Smooth muscle cell (in vitro differentiated cells): ENCODE measurements around the gene PHACTR4. TPM values are rescaled to one million over a fixed set of nuclear protein-coding genes. Genes with fewer than 3 reads are reported as not detected.
"Not testable (repeated sequence)": the region's sequence is repeated elsewhere in the genome, so short reads cannot be mapped to it uniquely, and the experiment has no call there.

ENCODE experiments used
- DNase-seq: peaks from one replicate; lab custom pipeline; 2025; ENCODE audit not compliant: unreplicated experiment; lab: John Stamatoyannopoulos, UW
- H2AFZ ChIP-seq: fragments of 200-600 bp; sonication (generic); 2 replicates; pipeline ENCODE4 v1.6.0; 2016; ENCODE audit warnings: antibody characterized with exemption, low read depth, mild to moderate bottlenecking
- H3F3A ChIP-seq: fragments of 200-600 bp; sonication (generic); 2 replicates; pipeline ENCODE4 v1.6.0; 2017; ENCODE audit warnings: antibody characterized with exemption, low read depth
- H3K27ac ChIP-seq: fragments of 200-600 bp; sonication (generic); 2 replicates; pipeline ENCODE4 v1.5.1; 2016; ENCODE audit warnings: low read depth, mild to moderate bottlenecking
- H3K27me3 ChIP-seq: fragments of 200-600 bp; sonication (generic); 2 replicates; pipeline ENCODE4 v1.6.1; 2016; ENCODE audit warnings: low read depth, mild to moderate bottlenecking
- H3K36me3 ChIP-seq: fragments of 200-600 bp; sonication (generic); 2 replicates; pipeline ENCODE4 v1.5.1; 2016; ENCODE audit warnings: low read depth
- H3K4me1 ChIP-seq: fragments of 200-600 bp; sonication (generic); 2 replicates; pipeline ENCODE4 v1.5.1; 2016; ENCODE audit warnings: low read depth
- H3K4me2 ChIP-seq: fragments of 200-600 bp; sonication (generic); 2 replicates; pipeline ENCODE4 v1.6.0; 2016; ENCODE audit warnings: mild to moderate bottlenecking
- H3K4me3 ChIP-seq: fragments of 200-600 bp; sonication (generic); 2 replicates; pipeline ENCODE4 v1.5.1; 2016; ENCODE audit warnings: mild to moderate bottlenecking
- H3K79me2 ChIP-seq: fragments of 200-600 bp; sonication (generic); 2 replicates; pipeline ENCODE4 v1.6.0; 2016; ENCODE audit warnings: low read depth, mild to moderate bottlenecking
- H3K9ac ChIP-seq: fragments of 200-600 bp; sonication (generic); 2 replicates; pipeline ENCODE4 v1.6.0; 2016; ENCODE audit warnings: low read depth
- H3K9me3 ChIP-seq: fragments of 200-600 bp; sonication (generic); replicated peaks from 2 replicates; pipeline ENCODE4 v1.5.1; 2016; ENCODE audit warnings: low read depth
- H4K20me1 ChIP-seq: fragments of 200-600 bp; sonication (generic); 2 replicates; pipeline ENCODE4 v1.6.0; 2016; ENCODE audit warnings: low read depth
- CTCF ChIP-seq: fragments of 200-600 bp; sonication (generic); IDR thresholded peaks from 2 replicates; pipeline ENCODE4 v1.5.1; 2017; ENCODE audit warnings: borderline replicate concordance, mild to moderate bottlenecking, antibody characterized with exemption; ENCODE audit not compliant: insufficient read depth, poor library complexity, severe bottlenecking
- WGBS: methylation state at CpG from one replicate; pipeline ENCODE4 v1.1.7; 2016; ENCODE audit warnings: low lambda C conversion rate; 5-methylcytosine and 5-hydroxymethylcytosine counted together
- polyA plus RNA-seq: library from polyadenylated mRNA; unstranded; fragments of >200 nt; fragmentation: Nextera tagmentation; extraction: Ambion mirVana; gene quantifications from 2 replicates; pipeline ENCODE4 v1.2.1, GENCODE V29; 2016
- total RNA-seq: library from RNA; depleted of rRNA; stranded (reverse); fragments of >200 nt; gene quantifications from 2 replicates; pipeline ENCODE4 v1.2.3, GENCODE V29; 2014

Gene PHACTR4
- total and polyA plus RNA-seq, 2 experiments from 2014 or later = 15.2 to 20.2 TPM

GRCh38 chr1:28340221-28340974 is 29.1 kb upstream of the PHACTR4 start:
- 95% methylated on average over 4 of the region's 4 CpGs for WGBS

GRCh38 chr1:28341591-28341990 is 27.9 kb upstream of the PHACTR4 start:
- peak overlapping the region; percentile 73 for H3K27ac ChIP-seq
- no peak for TF ChIP-seq CTCF
- no peak for DNase-seq
- H3K79me2 ChIP-seq = no peaks in the 10 kb centered on the region
- H3K4me2 ChIP-seq = no peak overlapping the region
- H3F3A ChIP-seq = no peaks in the 10 kb centered on the region
- H2AFZ ChIP-seq = no peak overlapping the region
- H4K20me1 ChIP-seq = no peaks in the 10 kb centered on the region
- H3K9me3 ChIP-seq = no peaks in the 10 kb centered on the region
- H3K27me3 ChIP-seq = no peaks in the 10 kb centered on the region
- no peaks in the 10 kb centered on the region for H3K36me3 ChIP-seq
- H3K9ac ChIP-seq = no peak overlapping the region
- H3K4me3 ChIP-seq = no peak overlapping the region
- H3K4me1 ChIP-seq = no peaks in the 10 kb centered on the region
- 59% methylated on average over 2 of the region's 2 CpGs for WGBS

More at GRCh38 chr1:28340221-28340974, 29.1 kb upstream of the PHACTR4 start:
- no peaks in the 10 kb centered on the region for H3K36me3 ChIP-seq
- no peaks in the 10 kb centered on the region for H3K9me3 ChIP-seq
- no peaks in the 10 kb centered on the region for H3K27me3 ChIP-seq
- no peak overlapping the region for H3K9ac ChIP-seq
- no peak overlapping the region for H2AFZ ChIP-seq
- TF ChIP-seq CTCF = no peak
- no peak overlapping the region for H3K27ac ChIP-seq
- H3K4me2 ChIP-seq = no peak overlapping the region
- no peak for DNase-seq
- no peaks in the 10 kb centered on the region for H3K79me2 ChIP-seq
- H3F3A ChIP-seq = no peaks in the 10 kb centered on the region
- no peak overlapping the region for H3K4me3 ChIP-seq
- H4K20me1 ChIP-seq = no peaks in the 10 kb centered on the region
- no peaks in the 10 kb centered on the region for H3K4me1 ChIP-seq

GRCh38 chr1:28343405-28343804 is 26.1 kb upstream of the PHACTR4 start:
- peak overlapping the region; percentile 39 for H3K27ac ChIP-seq
- 81% methylated on average over 2 of the region's 2 CpGs for WGBS

DNA sequence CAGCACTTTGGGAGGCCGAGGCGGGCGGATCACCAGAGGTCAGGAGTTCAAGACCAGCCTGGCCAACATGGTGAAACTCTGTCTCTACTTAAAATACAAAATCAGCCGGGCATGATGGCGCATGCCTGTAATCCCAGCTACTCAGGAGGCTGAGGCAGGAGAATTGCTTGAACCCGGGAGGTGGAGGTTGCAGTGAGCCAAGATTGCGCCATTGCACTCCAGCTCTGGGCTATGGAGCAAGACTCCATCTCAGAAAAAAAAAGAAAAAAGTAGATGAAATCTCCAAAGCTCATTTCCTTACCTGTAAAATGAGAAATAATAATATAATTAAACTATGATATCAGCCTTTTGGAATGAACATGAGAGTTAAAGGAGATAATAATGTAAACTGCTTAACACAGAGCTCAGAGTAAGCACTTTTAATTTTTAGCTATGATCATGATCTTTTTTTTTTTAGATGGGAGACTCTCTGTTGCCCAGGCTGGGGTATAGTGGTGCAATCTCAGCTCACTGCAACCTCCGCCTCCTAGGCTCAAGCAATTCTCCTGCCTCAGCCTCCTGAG is 16.2 kb upstream of the PHACTR4 start:
- not testable (repeated sequence) for H2AFZ ChIP-seq, H3K79me2 ChIP-seq, H4K20me1 ChIP-seq, DNase-seq, H3K9me3 ChIP-seq, H3K4me1 ChIP-seq, H3K27me3 ChIP-seq, H3K4me3 ChIP-seq, H3K4me2 ChIP-seq, H3F3A ChIP-seq, H3K36me3 ChIP-seq
- WGBS = 94% methylated on average over 8 of the region's 8 CpGs
- H3K27ac ChIP-seq = peak overlapping the region; percentile 54
- peak overlapping the region; percentile 16 for H3K9ac ChIP-seq

More at GRCh38 chr1:28343405-28343804, 26.1 kb upstream of the PHACTR4 start:
- no peak for TF ChIP-seq CTCF
- no peaks in the 10 kb centered on the region for H3K27me3 ChIP-seq
- no peaks in the 10 kb centered on the region for H3K36me3 ChIP-seq
- no peak for DNase-seq
- no peaks in the 10 kb centered on the region for H3K4me1 ChIP-seq
- H3K4me2 ChIP-seq = no peak overlapping the region
- no peaks in the 10 kb centered on the region for H3K79me2 ChIP-seq
- no peaks in the 10 kb centered on the region for H3K9me3 ChIP-seq
- no peaks in the 10 kb centered on the region for H4K20me1 ChIP-seq
- no peak overlapping the region for H3K9ac ChIP-seq
- H2AFZ ChIP-seq = no peak overlapping the region
- H3F3A ChIP-seq = no peaks in the 10 kb centered on the region
- no peak overlapping the region for H3K4me3 ChIP-seq
